HG02798 (cell line): ENCODE results near the gene CLNK.

ENCODE experiments used
- ATAC-seq: cut with Tn5 transposase; IDR thresholded peaks from one replicate; pipeline ENCODE4 v1.9.1; 2021; ENCODE audit warnings: mild to moderate bottlenecking; ENCODE audit not compliant: unreplicated experiment, poor library complexity

CLNK gene, protein sequence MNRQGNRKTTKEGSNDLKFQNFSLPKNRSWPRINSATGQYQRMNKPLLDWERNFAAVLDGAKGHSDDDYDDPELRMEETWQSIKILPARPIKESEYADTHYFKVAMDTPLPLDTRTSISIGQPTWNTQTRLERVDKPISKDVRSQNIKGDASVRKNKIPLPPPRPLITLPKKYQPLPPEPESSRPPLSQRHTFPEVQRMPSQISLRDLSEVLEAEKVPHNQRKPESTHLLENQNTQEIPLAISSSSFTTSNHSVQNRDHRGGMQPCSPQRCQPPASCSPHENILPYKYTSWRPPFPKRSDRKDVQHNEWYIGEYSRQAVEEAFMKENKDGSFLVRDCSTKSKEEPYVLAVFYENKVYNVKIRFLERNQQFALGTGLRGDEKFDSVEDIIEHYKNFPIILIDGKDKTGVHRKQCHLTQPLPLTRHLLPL

DNA sequence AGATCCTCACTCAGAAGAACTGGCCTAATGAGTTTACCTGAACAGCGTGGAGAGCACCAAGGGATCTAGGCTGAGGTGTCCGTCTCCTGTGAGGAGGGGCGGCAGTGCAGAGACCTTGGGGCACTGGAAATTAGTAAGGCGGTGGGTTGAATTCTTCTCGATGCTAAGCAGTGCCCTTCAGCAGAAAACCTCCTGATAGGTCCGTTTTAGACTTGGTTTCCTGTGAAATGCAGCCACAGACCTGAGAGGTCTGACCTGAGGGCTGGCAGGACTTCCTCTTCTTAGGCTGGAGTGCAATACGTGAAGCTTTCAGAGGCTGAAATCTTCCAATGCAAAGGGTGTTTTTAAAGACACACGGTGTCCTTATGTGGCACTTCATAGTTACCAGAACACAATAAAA, at the start of gene CLNK:
Gene CLNK (minus strand): TSS at position 138 of the 400 bp plus-strand sequence. CDS start 16,899 bp downstream, outside the sequence.
- ATAC-seq: peak; percentile 85

DNA sequence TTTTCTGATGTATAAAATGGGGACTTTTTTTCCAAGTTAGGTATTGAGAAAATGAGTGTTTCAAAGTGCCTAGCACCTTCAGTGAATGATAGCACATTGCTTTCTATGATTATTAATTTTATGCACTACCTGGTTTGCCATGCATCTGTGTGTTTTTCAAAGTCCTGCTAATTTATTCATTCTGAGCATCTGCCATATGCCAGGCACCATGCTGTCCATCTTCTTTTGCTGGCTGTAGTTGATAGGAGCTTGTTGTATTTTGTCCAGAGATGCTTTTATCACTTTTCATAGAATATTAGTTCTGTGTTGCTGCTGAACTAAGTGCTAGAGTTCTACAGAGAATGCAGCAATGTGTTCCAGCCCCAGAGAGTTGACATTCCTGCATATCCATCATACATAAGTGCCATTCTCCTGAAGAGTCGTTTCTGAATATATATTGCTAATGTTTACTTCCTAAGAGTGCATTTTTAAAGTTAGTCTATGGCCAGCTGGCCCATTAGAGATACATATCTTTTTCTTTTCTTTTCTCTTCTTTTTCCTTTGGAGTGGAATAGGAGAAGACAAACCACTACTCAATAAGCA, 49.0 kb upstream of the CLNK start:
- ATAC-seq: no peak

DNA sequence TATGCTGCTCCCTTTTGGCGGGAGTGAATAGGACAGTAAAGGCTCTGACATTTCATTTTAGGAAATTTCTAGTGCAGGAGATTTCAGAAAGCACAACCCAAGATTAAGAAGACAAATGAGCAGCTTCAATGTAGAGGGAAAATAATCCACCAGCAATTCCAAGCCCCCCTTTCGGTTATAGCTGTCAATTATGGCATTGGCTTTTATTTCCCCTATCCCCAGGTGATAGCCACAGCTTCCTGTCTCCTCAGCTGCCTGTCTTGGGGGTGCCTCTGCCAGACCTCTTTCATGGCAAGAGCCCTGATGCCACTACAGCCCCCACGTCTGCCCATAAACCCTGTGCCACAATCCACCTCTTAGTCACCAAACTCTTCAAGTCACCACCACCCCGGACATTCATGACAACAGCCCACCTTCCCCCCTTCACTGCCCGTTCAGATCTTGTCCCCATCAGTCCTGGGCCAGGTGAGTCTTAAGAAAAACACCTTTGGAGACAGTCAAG, 48.4 kb upstream of the CLNK start:
- ATAC-seq: no peak

DNA sequence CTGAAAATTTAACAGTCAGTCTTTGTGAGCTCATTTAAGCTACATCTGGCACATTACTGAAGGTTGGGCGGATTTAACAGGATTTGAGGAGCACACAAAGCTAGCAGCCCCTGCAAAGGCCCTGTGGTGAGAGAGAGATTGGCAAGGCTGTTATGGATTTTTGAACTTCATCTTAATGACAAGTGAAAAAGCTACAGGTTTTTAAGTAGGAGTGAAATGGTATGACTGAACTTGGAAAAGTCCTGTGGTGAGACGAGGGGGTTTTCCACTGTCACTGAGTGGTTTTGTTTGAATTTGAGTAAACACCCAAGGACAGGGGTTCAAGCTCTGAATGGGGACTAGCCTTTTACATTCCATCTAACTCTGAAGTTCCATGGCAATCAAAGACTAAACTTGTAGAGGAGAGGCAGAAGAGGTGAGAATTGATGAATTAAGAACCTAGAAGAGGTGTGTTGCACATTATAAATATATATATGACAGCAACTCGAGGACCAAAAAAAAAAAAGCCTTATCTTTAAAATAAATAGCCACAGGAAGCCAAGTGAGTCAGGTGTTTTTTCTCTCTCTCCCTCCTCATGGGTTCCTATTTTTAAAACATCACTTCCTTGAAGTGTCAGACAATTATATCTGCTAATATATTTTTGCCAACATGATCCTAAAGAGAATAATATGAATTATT, 47.8 kb upstream of the CLNK start:
- peak; percentile 27 for ATAC-seq

DNA sequence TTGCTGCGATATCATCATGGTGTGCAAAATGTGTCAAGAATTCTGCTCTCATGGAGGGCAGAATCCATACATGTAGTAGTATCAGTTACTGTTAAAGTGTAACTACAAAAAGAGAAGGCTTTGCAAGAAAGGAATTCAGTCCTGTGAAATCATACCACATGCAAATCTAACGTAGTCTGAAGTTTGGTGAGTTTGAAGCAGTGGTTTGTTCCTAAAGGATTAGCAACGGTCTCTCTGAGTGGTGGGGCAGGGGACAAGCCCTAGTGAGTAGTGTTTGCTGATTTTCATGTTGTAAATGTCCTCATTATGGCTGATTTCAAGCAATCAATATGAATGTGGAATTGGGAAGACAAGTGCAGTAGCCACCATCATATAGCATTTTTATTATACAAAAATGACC, 47.1 kb upstream of the CLNK start:
- no peak for ATAC-seq

DNA sequence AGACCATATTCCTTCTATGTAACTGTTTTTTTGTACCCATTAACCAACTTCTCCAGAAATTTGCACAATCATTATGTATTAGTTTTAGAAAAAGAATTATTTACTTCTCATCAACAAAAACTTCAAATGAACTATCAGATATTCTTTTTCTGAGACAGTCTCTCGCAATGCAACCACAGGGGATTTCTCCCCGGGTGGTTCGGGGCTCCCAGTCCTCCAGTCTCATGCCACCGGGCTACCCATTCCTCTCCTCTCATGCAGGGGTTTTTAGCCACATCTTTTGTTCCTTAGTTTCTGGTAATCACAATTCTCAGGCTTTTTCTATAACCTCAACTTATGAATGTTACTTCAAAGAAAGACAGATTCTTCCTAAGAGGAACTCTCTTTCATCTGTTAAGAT, 46.6 kb upstream of the CLNK start:
- peak; percentile 17 for ATAC-seq

DNA sequence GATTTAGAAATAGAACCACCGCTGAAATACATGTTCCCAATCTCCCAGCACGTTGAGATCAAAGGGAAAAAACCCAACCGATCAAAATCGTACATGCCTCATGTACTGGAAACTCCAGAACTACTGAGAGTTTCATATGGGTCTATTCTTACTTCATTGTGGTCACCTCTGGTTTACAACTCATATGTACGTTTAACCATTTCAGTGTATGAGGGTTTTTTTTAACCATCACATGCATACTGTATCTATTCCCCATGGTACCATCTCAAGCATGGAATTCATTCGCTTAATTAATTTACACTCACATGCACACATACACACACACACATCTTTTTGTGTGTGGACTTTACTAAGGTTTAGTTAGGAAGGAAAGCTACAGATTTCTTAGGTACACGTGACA, 46.0 kb upstream of the CLNK start:
- peak; percentile 69 for ATAC-seq

DNA sequence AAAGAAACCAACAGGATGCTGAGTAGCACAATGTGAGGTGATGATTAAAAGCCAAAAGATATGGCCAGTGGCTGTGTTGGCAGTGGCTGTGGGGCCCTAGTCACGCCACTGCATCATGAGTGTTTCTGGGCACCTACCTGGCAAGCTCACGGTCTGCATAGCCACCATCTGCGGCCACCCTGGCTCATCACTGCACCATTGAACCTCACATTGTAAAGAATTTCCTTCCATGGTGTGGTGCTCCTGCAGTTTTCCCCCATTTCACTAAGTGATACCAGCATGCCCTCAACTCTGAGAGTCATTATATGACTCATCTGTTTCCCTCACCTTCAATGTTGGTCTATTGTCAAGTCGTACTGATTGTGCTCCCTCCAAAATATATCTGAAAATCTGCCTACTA, 45.5 kb upstream of the CLNK start:
- peak; percentile 37 for ATAC-seq

DNA sequence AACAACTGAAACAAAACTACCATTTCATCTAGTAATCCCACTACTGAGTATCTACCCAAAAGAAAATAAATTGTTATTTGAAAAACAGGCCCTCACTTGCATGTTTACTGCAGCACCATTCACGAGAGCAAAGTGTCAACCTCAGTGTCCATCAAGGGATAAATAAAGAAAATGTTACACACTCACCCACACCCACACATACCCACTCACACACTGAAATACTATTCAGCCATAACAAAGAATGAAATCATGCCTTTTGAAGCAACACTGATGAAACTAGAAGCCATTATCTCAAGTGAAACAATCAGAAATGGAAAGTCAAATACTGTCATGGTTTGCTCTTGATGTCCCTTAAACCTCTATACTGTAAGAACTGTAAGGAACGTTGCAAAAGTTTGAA, 44.8 kb upstream of the CLNK start:
- no peak for ATAC-seq

DNA sequence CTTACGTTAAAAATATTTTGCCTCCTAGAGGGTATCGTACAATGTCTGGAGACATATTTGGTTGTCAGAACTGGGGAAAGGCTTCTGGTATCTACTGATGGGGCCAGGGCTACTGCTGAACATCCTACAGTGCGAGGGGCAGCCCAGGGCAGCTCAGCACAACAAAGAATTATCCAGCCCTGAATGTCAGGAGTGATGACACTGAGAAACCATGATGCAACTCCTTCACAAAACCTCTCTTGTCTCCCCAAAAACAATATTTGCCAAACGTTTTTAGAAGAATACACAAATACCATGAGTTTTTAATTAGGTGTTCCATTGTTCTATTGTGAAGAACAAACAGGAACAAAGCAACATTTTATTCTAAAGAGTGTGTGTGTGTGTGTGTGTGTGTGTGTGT, 43.4 kb upstream of the CLNK start:
- no peak for ATAC-seq

DNA sequence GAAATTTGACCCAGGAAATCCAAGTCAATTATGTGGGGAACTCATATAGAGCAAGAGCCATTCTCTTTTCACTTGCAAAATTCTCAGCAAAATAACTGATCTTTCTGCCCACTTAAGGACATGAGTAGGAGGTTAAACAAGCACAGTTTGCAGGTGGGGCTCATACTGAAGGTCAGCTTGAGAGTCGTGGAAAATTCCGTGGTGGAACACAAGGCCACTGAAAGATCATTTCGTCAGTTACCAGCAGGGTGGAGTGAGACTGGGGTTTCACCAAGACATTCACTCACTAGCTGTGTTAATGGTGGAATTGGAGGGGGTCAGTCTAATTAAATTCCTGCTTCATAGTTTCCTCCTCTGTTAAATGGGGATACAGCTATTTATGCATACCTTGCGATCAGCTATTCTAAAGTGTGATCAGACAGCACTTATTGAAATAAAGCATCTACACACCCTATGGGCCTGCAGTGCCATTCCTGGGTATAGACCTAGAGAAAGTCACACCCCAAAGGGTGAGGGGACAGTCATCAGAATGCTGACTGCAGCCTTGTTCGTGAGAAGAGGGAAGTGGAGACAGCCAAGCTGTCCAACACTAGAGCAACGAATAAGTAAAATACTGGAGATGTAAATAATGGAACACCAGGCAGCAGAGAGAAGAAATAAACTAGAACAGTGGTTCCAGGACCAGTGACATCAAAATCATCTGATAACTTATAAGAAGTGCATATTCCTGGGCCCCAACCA, 42.7 kb upstream of the CLNK start:
- peak; percentile 28 for ATAC-seq

DNA sequence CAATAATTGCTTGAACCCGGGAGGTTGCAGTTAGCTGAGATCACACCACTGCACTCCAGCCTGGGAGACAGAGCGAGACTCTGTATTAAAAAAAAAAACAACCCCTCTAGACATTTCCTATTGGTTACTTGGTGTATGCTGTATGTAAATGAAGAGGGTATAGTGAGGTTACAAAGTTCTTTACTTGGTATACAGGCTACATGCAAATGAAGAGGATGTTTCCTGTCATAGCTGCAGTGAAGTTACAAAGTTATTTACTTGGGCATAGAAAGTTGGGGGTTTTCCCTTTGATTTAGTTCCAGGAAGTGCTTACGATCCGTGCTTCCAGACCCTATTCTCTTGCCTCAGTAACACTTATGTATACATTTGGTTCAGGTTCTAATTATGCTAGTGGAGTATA, 38.4 kb upstream of the CLNK start:
- ATAC-seq: peak; percentile 87

DNA sequence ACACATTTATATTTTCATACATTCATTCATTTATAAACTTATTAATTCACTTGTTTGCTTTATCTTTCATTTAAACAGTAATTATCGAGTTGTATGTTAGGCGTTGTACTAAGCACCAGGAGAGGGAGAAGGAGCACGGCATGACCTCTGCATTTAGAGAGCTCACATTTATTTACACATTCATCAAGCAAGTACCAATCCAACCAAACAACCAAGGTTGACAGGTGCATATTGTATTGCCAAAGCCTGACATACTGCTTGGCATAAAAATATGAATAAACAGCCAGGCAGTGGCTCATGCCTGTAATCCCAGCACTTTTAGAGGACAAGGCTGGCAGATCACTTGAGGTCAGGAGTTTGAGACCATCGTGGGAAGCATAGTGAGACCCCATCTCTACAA, 37.0 kb upstream of the CLNK start:
- ATAC-seq: no peak

DNA sequence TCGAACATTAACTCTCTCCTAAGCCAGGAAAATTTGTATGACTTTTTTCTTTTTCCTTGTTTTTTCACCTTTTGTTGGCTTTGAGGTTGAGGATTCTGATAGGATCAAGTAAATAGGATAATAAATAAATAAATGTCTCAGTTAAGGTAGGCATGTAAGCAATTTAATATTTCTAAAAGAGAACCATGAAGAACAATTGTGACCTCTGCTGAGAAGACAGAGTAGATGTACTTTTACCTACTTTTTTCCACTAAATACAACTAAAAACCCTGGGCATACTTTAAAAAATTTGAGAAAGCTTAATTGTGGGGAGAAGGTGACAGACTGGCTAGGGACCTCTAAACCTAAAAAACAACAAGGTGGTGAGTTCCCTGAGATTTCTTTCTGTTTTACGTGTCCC, 31.6 kb upstream of the CLNK start:
- ATAC-seq: no peak

DNA sequence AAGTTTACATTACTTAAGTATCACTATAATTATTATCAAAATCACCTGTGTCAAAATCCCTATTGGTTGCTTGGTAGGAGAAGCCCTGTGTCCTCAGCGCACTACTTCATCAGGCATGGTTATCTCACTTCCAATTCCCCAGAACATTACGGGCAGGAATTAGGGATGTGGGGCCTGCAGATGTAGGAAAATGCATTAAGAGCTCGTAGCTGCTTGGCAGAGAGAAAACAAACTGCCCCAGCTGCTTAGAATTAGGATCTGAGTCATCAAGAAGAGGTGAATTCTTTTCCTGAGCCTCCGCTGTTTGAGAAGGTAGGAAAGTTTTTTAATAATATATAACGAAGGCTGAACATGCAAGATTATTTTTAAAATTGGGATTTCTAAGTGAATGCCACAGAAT, 31.1 kb upstream of the CLNK start:
- ATAC-seq: no peak

DNA sequence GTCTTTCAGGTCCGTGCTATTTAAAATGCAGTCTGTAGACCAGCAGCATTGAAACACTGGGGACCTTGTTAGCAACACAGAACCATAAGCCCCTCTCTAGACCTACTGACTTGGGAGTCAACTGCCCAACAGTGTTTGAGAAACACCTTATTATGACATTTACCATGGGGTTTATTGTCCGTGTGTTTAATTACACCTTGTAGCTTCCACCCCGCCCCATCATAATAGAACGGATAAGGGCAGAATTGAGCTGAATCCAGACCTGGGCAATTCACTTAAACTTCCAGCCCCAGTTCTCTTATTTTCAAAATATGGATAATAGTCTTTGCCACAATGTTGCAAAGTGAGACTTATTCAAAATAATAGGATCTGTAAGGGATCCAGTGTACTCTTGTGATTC, 30.6 kb upstream of the CLNK start:
- no peak for ATAC-seq

DNA sequence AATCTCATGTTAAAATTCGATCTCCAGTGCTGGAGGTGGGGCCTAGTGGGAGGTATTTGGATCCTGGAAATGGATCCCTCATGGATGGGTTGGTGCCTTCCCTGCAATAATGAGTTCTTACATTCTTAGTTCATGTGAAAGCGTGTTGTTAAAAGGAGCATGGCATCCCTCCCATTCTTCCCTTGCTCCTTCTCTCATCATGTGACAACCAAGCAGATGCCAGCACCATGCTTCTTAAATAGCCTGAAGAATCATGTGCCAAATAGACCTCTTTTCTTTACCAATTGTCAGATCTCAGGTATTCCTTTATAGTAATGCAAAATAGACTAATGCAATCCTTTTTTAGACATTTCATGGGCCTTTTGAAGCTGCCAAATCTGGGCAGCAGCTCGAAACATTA, 29.0 kb upstream of the CLNK start:
- ATAC-seq: no peak

DNA sequence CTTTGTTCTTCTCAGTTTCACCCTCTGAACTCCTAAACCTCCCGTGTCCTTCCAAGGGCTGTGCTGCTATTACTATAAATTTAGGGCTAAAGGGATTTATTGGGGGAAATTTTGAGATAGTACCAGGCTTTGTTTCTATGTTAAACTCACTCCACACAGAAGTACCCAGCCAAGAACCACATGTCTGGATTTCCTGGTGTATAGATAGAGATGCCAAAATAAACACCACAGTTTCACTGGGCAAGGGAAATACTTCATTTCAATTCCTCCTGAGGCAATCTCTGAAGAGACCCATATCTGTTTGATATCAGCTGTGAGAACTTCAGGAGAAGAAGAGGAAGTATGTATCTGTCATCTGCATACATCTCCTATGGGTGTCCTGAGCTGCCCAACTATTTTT, 21.7 kb upstream of the CLNK start:
- no peak for ATAC-seq

DNA sequence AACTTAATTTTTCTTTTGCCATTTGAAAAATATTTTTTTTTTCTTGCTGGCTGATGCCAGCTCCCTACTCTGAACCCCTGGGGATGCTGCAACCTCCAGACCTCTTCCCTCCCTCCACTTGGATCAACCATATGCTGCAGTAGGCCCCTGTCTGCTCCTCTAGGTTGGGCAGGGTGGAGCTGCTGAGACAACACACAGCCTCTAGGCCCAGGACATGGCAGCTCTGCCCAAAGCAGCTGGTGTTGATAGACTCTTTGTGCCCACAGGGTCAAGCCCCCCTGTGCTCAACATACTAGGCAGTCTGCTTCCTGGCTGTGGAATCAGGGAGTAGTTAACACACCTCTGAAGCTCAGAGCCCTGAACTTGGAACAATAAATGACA, 19.9 kb upstream of the CLNK start:
- no peak for ATAC-seq

DNA sequence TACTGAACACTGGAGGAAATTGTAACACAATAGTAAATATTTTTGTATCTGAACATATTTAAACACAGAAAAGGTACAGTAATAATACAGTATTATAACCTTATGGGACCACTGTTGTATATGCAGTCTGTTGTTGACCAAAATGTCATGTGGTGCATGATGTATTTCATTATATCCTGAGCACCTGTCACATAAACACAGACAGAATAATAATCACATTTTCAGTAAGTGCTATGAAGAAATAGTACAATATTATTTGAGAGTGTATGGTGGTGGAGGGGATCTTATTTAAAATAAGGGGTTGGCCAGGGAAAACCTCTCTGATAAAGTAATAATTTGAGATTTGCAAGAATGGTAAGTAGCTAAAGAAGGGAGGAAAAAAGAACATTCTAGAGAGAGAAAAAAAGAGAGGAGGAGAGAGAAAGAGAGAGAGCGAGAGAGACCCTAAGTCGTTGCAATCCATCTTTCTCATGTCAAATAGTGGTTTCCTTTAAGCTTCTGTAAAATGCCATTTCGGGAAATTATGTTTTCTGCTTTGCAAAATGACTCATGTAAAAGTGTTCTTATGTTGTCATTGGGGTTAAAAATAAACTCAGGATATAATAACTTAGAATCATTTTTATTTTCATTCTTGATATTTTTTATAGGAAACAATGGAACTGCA, 19.3 kb upstream of the CLNK start:
- no peak for ATAC-seq
